Left colon (tissue), 2 donors: ENCODE measurements around the gene AUTS2. TPM values are rescaled to one million over a fixed set of nuclear protein-coding genes. Genes with fewer than 3 reads are reported as not detected.

Experiments used
- ATAC-seq: fragments of 200-7000 bp; cut with Tn5 transposase; one replicate; pipeline ENCODE4 v1.9.1; 2020; ENCODE audit warnings: mild to moderate bottlenecking, moderate library complexity
- DNase-seq, 2 donors: peaks; one replicate each; pipeline ENCODE4 v3.0.0-alpha.2; 2020
- intact Hi-C, 2 donors: fragments of 100-400 bp; cut with DNase I in 1 of 2; cut with micrococcal nuclease in 1 of 2; formaldehyde crosslinking; loops; one replicate each; pipeline versions ENCODE4 v1.11.2 to v1.14.0; 2022; cut with DNase I, micrococcal nuclease
- total RNA-seq, 2 donors: library from RNA; stranded (reverse); fragmentation: NEBNext Ultra II Directional; extraction: Animal tissue kit (Norgen Biotek cat#: 25700); gene quantifications; one replicate each; pipeline ENCODE4 v1.2.1, GENCODE V29; 2021
- donor health status: DM: no; HTN: no; CAD: no.
- donor health status: DM: yes; HTN: yes; CAD: no.

AUTS2 gene
- total RNA-seq, 2 donors from 2014 or later, result 43.3 to 44.2 TPM

DNA sequence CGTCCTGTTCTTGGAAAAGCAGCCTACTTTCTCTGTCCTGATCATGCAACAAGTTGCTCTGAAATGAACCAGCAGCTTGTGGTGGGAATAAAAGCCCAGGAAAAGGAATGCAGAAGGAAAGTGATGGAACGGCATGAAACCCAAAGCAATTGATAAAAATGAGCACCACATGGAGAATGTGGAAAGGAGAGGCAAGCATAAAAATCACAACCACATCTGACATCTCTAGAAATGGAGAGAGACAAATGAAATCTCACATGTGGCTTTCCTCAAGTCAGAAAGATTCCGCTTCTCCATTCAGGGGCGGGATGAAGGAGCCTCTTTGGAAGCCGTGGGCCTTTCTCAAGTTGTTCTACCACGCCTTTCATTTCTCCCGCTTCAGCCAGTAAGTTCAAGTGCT lies 902.0 kb downstream of the AUTS2 start:
- intact Hi-C loops, result no loop called here
- DNase-seq, result no peak

GRCh38 chr7:70502117-70502863 lies 904.0 kb downstream of the AUTS2 start:
- intact Hi-C loops, result no loop called here
- DNase-seq, result no peak
- peak; percentile 42 for ATAC-seq

More for the DNA sequence above, 902.0 kb downstream of the AUTS2 start:
- no peak for ATAC-seq

- no peak for DNase-seq
- intact Hi-C loops, result no loop called here
- no peak for ATAC-seq
Measured at GRCh38 chr7:70504254-70504653, 906.0 kb downstream of the AUTS2 start.

- ATAC-seq, result no peak
- intact Hi-C loops, result no loop called here
Measured at GRCh38 chr7:70505468-70505867, 907.2 kb downstream of the AUTS2 start.

GRCh38 chr7:70505886-70506285 lies 907.6 kb downstream of the AUTS2 start:
- ATAC-seq, result no peak
- DNase-seq, result no peak
- intact Hi-C loops, result no loop called here

More at GRCh38 chr7:70505468-70505867, 907.2 kb downstream of the AUTS2 start:
- no peak for DNase-seq

- intact Hi-C loops, result no loop called here
- peak in 1 of 2 donors; percentile 13 for DNase-seq
- peak; percentile 57 for ATAC-seq
Measured at GRCh38 chr7:70506434-70506833, 908.2 kb downstream of the AUTS2 start.

DNA sequence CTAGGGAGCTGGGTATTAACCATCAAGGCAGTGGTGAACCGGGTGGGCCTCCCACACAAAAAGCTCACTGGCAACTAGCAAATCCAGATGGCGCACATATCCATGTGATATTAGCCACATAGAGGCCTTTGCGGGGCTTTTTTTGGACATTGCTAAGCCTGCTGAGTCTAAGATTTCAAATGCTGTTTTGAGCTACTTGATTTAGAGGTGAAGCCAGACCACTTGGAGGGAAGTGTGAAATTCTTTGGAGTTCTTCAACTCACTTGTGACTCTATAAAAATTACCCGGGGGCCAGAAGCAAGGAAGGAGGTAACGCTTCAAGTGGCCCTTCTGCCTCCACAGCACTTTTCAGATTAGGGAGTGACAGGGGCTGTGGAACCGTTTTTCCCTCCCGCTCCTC lies 913.9 kb downstream of the AUTS2 start:
- intact Hi-C loops, result no loop called here
- ATAC-seq (no peak), DNase-seq (no peak)

GRCh38 chr7:70512761-70513160 lies 914.5 kb downstream of the AUTS2 start:
- DNase-seq, result no peak
- intact Hi-C loops, result no loop called here
- no peak for ATAC-seq

DNA sequence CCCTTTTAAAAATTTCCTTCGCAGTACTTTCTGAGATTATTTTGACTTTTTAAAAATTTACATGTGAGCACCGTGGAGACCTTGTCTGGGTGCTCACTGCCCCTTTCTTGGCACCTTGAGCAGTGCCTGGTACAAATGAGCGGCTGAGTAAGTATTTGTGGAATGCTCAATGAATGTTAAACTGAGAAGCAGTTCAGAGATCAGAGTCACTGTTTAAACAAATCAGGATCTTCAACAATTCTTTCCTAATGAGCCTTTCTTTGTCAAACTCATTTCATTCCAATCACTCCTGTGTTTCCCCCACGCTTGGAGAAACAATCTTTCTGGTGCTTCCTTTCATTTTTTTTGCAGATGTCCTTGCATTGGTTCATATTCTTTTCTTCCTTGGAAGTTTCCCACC lies 922.3 kb downstream of the AUTS2 start:
- ATAC-seq (no peak), DNase-seq (no peak)
- intact Hi-C loops, result no loop called here

DNA sequence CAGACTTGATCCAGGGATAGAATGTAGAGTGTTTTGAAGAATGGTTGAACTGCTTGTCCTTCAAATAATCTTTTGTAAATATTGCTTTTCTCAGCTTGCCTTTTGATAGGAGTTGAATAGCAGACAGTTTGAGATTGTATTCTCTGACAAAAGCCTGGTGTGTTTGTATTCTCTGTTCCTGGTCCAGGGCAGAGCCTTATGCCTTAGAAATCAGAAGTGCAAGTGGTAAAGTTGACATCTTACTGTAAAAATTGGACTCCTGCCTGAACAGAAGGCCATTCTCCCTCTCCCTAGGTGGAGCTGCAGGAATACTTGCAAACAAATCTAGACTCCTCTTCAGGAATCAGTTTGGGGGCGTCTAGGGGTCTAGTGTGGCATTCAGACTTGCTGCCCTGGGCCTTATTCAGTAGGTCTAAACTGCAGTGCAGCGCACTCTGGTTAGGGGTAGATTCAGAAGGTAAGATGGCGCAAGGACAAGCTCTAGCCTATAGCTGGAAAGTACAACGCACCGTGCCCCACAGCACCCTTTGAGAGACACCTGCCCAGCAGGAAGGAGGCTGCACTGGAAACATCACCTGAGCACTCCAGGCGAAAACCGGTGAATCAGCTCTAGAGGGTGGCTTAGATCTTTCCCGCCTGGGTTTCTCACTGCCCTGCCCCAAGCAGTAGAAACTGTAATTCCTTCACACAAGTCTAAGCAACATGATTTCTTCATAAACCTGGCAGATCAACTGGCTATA lies 925.1 kb downstream of the AUTS2 start:
- intact Hi-C loops, result no loop called here
- DNase-seq (peak; percentile 11 to 50), ATAC-seq (peak; percentile 80)

DNA sequence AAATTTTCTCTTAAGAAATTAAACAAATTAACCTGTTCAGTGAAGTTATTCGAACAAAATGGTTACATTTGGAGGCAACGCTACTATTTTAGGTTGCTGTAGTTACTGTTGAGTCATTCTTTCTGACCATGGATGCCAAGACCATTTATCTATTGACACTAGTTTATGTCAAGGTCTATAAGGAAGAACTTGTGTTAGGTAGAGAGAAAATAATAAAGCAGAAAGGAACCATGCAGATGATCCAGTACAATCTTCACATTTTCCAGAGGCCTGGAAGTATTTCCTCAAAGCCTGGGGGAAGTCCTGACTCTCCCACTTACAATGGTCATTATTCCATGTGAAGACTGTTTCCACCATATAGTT lies 925.7 kb downstream of the AUTS2 start:
- ATAC-seq, result peak; percentile 89
- intact Hi-C loops, result no loop called here

GRCh38 chr7:70525991-70526390 lies 927.7 kb downstream of the AUTS2 start:
- DNase-seq (no peak), ATAC-seq (no peak)
- intact Hi-C loops, result no loop called here

More for the DNA sequence above, 925.7 kb downstream of the AUTS2 start:
- no peak for DNase-seq

DNA sequence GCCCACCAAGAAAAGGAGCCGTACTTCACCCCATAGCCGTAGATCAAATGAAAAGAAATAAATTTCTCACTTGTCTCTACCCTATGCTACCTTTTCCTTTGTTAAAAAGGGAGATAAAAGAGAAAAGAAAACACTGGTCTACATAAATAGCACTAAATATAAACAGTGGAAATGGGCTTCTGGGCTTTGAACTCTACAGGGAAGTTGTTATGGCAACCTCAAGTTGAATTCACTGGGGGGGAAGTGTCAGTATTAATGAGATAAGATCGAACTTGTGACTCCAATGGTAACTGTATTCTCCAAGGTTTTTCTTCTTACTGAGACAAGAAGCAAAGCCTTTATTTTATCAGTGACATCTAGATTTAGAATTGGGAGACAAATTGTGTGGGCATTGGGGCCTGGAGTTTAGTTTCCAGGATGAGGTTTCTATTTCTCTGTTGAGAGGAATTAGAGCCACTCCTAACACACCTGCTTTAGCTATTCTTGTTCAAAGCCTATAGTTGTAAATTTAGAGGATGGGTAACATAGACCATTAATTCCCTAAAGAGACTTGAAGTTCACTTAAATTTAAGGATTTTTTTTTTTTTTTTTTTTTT lies 929.3 kb downstream of the AUTS2 start:
- ATAC-seq (no peak), DNase-seq (no peak)
- intact Hi-C loops, result no loop called here

DNA sequence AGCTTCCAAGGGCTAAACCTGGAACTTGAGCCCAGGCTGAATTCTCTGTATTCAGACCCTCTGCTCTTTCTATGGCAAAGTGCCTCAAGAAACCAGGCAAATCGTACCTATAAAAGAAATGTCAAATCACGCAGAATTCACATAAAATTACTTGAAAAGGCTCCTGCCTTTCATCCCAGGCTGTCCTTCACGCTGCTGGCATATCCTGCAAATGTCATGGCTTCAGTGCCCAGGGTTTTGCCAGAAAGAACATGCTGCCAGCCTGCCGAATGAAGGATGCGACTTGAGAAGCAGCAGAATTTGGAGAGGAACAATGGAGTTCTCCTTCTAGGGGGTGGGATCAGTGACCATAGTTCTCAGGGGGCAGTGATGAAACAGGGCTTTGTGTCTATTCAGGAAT lies 931.2 kb downstream of the AUTS2 start:
- intact Hi-C loops, result no loop called here
- ATAC-seq (no peak), DNase-seq (no peak)

DNA sequence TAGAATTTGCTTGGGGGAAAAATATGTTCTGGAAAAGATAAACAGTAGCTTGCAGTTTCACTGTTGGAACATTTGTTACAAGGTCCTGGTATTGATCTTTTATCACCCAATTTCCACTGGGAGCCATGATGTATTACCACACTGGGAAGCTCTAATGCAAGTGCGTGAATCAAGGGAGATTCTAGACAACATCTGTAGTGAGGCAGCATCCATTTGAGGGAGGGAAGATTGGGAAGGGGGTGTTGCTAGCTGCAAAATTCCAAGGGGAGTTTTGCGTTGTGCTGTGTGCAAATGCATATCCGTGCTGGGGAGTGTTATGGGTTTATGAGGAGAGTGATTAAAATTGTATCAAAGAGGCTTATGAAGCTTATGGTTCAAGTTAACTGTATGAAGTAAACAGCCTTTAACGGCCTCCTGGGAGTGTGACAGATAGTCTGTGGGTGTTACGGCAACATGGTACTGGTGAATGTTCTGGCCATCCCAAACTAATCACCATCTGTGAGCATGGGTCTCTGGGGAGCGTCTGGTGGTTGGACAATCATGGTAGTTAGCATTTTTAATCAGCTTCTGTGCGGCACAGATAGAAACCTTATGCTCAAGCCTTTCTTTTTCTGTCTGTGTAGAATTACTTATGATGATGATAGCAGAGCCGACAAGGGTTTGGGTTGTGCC lies 931.8 kb downstream of the AUTS2 start:
- ATAC-seq, result no peak
- intact Hi-C loops, result no loop called here

DNA sequence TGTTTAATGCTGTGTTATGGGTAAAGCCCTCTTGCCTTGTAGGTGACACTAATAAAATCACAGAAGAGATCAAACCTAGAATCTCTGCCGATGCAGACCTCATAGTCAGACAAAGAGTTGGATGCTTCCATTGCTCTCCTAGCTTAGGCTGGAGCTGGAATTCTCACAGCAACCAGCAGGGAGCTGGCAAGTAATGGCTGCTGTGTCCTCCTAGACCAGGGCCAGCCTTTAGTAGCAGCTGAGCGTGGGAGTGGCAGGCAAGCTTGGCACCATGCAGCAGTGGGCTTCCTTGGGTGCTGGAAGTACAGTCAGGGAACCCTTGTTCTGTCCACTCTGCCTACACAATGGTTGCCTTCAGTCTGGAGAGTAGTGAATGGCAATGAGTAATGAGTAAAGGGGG lies 935.3 kb downstream of the AUTS2 start:
- intact Hi-C loops, result no loop called here
- DNase-seq (no peak), ATAC-seq (no peak)

More for the DNA sequence above, 931.8 kb downstream of the AUTS2 start:
- no peak for DNase-seq

- DNase-seq (no peak), ATAC-seq (no peak)
- intact Hi-C loops, result no loop called here
Measured at GRCh38 chr7:70539205-70539604, 940.9 kb downstream of the AUTS2 start.

DNA sequence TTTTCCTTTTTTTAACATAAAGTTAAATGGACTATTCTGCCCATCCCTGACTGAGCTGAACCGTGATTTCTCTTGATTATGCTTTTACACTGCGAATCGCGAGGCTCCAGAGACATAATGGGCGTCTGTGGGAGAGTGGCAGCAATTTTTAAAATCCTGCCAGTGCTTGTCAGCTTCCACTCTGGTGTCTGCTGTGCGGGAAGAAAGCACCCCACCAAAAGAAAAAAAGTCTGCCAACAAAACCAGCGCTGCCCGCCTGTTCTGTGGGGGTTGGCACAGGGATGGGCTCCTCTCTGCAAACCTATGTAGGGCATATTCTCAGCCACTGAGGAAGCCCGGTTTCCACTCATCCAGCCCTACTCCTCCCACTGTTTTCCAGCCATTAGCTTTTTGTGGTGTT lies 941.3 kb downstream of the AUTS2 start:
- intact Hi-C loops, result no loop called here
- ATAC-seq, result no peak
- no peak for DNase-seq

- intact Hi-C loops, result no loop called here
- no peak for ATAC-seq
- DNase-seq, result no peak
Measured at GRCh38 chr7:70540641-70541040, 942.4 kb downstream of the AUTS2 start.
